HG02763 (cell line): ENCODE data around the gene ITPRID2.

ENCODE experiments used
- ATAC-seq: cut with Tn5 transposase; IDR thresholded peaks from one replicate; pipeline ENCODE4 v1.9.1; 2021; ENCODE audit warnings: mild to moderate bottlenecking, moderate library complexity; ENCODE audit not compliant: unreplicated experiment

ITPRID2 gene

GRCh38 chr2:181891258-181891965, at the start of gene ITPRID2:
Gene ITPRID2, plus strand, starts transcription at chr2:181891730. Its CDS starts 337 bp downstream, at chr2:181892067.
- ATAC-seq, result peak; percentile 88

- no peak for ATAC-seq
Measured at GRCh38 chr2:181844551-181845290, 46.8 kb upstream of the ITPRID2 start.

GRCh38 chr2:181846399-181847197, 44.9 kb upstream of the ITPRID2 start:
- ATAC-seq, result no peak

- ATAC-seq, result no peak
Measured at GRCh38 chr2:181847198-181847556, 44.4 kb upstream of the ITPRID2 start.

- ATAC-seq, result no peak
Measured at GRCh38 chr2:181847702-181848101, 43.8 kb upstream of the ITPRID2 start.

- no peak for ATAC-seq
Measured at GRCh38 chr2:181848261-181848886, 43.2 kb upstream of the ITPRID2 start.

- ATAC-seq, result no peak
Measured at GRCh38 chr2:181849601-181850000, 41.9 kb upstream of the ITPRID2 start.

GRCh38 chr2:181850936-181851560, 40.5 kb upstream of the ITPRID2 start:
- no peak for ATAC-seq

- no peak for ATAC-seq
Measured at GRCh38 chr2:181851726-181852125, 39.8 kb upstream of the ITPRID2 start.

GRCh38 chr2:181853696-181854095, 37.8 kb upstream of the ITPRID2 start:
- no peak for ATAC-seq

GRCh38 chr2:181857483-181857882, 34.0 kb upstream of the ITPRID2 start:
- no peak for ATAC-seq

GRCh38 chr2:181858600-181858999, 32.9 kb upstream of the ITPRID2 start:
- no peak for ATAC-seq

GRCh38 chr2:181859123-181859522, 32.4 kb upstream of the ITPRID2 start:
- no peak for ATAC-seq

- ATAC-seq, result no peak
Measured at GRCh38 chr2:181859803-181860202, 31.7 kb upstream of the ITPRID2 start.

- ATAC-seq, result no peak
Measured at GRCh38 chr2:181861379-181861778, 30.2 kb upstream of the ITPRID2 start.

- ATAC-seq, result no peak
Measured at GRCh38 chr2:181862583-181863281, 28.8 kb upstream of the ITPRID2 start.

- ATAC-seq, result no peak
Measured at GRCh38 chr2:181872178-181872577, 19.4 kb upstream of the ITPRID2 start.

- ATAC-seq, result no peak
Measured at GRCh38 chr2:181876614-181877063, 14.9 kb upstream of the ITPRID2 start.

- ATAC-seq, result no peak
Measured at GRCh38 chr2:181877181-181877664, 14.3 kb upstream of the ITPRID2 start.

- no peak for ATAC-seq
Measured at GRCh38 chr2:181878448-181878847, 13.1 kb upstream of the ITPRID2 start.
